GM12873 (cell line): Measurements from ENCODE around the gene CRTAC1.

Experiments used
- TF ChIP-seq, protein P1 (sequence below): IDR thresholded peaks from 2 replicates; pipeline ENCODE4 v1.5.1; 2012; ENCODE audit warnings: low read depth, mild to moderate bottlenecking, moderate library complexity, low read length, control low read depth; ENCODE audit not compliant: insufficient read depth; ENCODE audit errors: missing control alignments

Gene CRTAC1

DNA sequence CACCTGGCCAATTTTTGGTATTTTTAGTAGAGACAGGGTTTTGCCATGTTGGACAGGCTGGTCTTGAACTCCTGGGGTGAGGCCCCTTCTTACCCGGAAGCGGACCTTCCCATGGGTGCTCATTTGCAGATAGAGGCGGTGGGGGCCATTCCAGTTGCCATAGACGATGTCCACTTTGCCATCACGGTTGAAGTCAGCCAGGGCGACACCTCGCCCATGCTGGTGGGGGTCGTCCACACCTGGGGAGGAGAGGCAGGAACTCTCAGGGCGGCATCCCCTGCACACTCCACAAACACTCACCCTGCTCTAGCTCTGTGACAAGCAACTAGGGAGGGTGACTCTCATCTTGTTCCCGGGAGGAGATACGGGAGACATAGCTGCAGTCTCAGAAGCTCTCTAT is 125.8 kb downstream of the CRTAC1 start:
- TF ChIP-seq, protein P1, sequence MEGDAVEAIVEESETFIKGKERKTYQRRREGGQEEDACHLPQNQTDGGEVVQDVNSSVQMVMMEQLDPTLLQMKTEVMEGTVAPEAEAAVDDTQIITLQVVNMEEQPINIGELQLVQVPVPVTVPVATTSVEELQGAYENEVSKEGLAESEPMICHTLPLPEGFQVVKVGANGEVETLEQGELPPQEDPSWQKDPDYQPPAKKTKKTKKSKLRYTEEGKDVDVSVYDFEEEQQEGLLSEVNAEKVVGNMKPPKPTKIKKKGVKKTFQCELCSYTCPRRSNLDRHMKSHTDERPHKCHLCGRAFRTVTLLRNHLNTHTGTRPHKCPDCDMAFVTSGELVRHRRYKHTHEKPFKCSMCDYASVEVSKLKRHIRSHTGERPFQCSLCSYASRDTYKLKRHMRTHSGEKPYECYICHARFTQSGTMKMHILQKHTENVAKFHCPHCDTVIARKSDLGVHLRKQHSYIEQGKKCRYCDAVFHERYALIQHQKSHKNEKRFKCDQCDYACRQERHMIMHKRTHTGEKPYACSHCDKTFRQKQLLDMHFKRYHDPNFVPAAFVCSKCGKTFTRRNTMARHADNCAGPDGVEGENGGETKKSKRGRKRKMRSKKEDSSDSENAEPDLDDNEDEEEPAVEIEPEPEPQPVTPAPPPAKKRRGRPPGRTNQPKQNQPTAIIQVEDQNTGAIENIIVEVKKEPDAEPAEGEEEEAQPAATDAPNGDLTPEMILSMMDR: no peak

GRCh38 chr10:97904018-97904381 is 126.4 kb downstream of the CRTAC1 start:
- TF ChIP-seq, protein P1: no peak

- TF ChIP-seq, protein P1: no peak
These were observed 127.0 kb downstream of the CRTAC1 start for GRCh38 chr10:97903128-97904017.

DNA sequence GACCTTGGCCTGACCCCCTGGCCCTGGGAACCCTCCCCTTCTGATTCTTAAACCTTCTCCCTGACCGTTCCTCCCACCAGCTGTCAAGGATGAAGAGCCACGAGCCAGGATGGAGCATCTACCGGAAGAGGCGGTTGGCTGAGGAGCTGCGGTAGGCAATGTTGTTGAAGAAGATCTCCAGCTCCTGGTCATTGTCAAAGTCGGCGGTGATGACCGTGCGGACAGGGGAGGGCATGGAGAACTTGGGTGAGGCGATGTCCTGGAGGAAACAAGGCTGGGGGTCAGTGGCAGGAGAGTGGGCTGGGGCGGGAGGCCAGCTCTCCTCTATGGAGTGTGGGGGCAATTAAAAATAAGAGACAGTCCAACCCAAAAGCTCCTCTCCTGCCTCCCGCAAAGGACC is 129.0 kb downstream of the CRTAC1 start:
- TF ChIP-seq, protein P1: no peak

DNA sequence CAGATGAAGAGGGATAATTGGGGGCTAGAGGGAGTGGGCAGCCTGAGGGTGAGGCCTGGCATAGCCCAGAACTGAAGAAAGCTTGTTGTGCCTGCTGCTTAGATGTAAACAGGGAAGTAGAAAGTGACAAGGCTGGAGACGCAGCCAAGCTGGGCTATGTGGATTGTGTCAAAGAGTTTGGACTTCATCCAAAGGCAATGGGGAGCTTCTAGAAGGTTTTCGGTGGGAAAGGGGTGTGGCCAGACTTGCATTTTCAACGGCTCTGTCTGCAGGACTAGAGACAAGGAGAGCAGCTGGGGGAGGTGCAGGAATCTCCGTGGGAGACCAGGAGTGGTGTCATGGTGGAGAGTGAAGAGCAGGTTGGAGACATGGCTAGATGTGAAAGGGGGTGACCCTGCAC is 132.0 kb downstream of the CRTAC1 start:
- TF ChIP-seq, protein P1: no peak

DNA sequence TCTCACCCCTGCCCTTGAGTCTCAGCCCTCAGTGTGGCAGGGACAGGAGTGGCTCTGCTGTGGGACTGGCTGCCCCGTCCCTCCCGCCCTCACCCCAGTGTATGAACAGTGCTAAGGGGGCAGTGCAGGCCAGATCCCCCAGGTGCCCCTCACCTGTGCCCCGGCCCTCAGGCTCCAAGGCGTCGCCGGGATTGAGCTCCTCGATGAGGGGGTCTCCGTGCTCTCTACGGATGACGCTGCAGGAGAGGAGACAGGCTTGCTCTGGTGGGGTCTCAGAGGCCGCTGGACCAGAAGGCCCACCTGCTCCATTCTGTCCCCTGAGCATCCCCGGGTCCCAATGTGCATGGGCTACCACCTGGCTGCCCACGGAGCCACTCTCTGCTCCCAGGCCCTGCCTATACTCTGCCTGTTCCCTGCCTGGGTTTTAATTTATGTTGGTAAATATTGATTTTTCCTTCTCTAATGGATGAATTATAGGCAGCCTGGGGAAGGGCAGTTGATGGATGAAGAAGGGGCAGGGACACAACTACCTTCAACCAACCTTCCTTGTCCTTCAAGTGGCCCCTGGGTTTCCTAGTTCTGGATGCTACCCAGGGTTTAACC is 133.6 kb downstream of the CRTAC1 start:
- TF ChIP-seq, protein P1: no peak

DNA sequence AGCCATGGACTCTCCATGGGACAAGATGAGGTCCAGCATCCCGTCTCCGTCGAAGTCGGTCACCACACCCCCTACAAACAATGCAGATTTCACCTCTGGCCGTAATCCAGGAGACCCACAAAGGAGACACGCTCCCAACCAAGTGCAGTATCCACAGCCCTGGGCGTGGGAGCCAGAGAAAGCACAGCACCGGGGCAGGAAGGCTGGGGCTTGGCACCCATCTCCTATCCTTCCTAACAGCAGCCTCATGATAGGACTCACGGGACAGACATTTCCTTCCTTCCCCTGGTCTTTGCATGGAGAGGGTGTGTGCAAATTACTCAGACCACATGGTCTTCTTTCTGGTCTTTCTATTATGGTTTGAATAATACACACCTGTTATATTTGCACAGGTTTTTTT is 134.5 kb downstream of the CRTAC1 start:
- TF ChIP-seq, protein P1: no peak
